Measurements from ENCODE around the gene METTL26.

The METTL26 gene

GRCh38 chr16:593807-594206 is 42.3 kb downstream of the METTL26 start:
- DNase-seq, result no peak

- DNase-seq, result no peak
These were observed 42.7 kb downstream of the METTL26 start for GRCh38 chr16:593406-593805.

- no peak for DNase-seq
These were observed 43.4 kb downstream of the METTL26 start for GRCh38 chr16:592518-593306.

- no peak for DNase-seq
These were observed 44.1 kb downstream of the METTL26 start for GRCh38 chr16:591892-592517.

- no peak for DNase-seq
These were observed 44.9 kb downstream of the METTL26 start for GRCh38 chr16:591231-591630.

- DNase-seq, result no peak
These were observed 45.3 kb downstream of the METTL26 start for GRCh38 chr16:590815-591200.

GRCh38 chr16:590188-590814 is 45.8 kb downstream of the METTL26 start:
- DNase-seq, result no peak

GRCh38 chr16:589658-590187 is 46.4 kb downstream of the METTL26 start, which contains the start of gene RAB40C:
Gene RAB40C (plus strand): TSS chr16:590066. CDS start chr16:590292, 226 bp downstream.
- DNase-seq, result peak; percentile 94 to 97

GRCh38 chr16:588889-589657 is 47.0 kb downstream of the METTL26 start:
- DNase-seq, result peak; percentile 94

- no peak for DNase-seq
These were observed 47.5 kb downstream of the METTL26 start for GRCh38 chr16:588639-588888.

- no peak for DNase-seq
These were observed 49.2 kb downstream of the METTL26 start for GRCh38 chr16:586645-587590.

GRCh38 chr16:586047-586644 is 50.0 kb downstream of the METTL26 start:
- peak in 1 of 2 experiments; percentile 38 for DNase-seq

GRCh38 chr16:585351-585750 is 50.8 kb downstream of the METTL26 start:
- no peak for DNase-seq

Measured in NCI-H446 (cell line).